ENCODE measurements around the gene GAA. TPM values are rescaled to one million over a fixed set of nuclear protein-coding genes. Genes with fewer than 3 reads are reported as not detected.

The GAA gene
- polyA plus RNA-seq, 4 donors: 35.5 to 71.0 (median 42.4) TPM

- no peak for DNase-seq (ENCODE audit: low read depth in 4 of 4, low spot score in 3 of 4)
These were observed 1.5 kb downstream of the GAA start for GRCh38 chr17:80102664-80103448.

- no peak for DNase-seq (ENCODE audit: low read depth in 4 of 4, low spot score in 3 of 4)
These were observed 2.2 kb downstream of the GAA start for GRCh38 chr17:80103449-80104085.

DNA sequence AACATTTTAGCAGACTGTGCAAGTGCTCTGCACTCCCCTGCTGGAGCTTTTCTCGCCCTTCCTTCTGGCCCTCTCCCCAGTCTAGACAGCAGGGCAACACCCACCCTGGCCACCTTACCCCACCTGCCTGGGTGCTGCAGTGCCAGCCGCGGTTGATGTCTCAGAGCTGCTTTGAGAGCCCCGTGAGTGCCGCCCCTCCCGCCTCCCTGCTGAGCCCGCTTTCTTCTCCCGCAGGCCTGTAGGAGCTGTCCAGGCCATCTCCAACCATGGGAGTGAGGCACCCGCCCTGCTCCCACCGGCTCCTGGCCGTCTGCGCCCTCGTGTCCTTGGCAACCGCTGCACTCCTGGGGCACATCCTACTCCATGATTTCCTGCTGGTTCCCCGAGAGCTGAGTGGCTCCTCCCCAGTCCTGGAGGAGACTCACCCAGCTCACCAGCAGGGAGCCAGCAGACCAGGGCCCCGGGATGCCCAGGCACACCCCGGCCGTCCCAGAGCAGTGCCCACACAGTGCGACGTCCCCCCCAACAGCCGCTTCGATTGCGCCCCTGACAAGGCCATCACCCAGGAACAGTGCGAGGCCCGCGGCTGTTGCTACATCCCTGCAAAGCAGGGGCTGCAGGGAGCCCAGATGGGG is 3.1 kb downstream of the GAA start:
- no peak for DNase-seq (ENCODE audit: low read depth in 4 of 4, low spot score in 3 of 4)

DNA sequence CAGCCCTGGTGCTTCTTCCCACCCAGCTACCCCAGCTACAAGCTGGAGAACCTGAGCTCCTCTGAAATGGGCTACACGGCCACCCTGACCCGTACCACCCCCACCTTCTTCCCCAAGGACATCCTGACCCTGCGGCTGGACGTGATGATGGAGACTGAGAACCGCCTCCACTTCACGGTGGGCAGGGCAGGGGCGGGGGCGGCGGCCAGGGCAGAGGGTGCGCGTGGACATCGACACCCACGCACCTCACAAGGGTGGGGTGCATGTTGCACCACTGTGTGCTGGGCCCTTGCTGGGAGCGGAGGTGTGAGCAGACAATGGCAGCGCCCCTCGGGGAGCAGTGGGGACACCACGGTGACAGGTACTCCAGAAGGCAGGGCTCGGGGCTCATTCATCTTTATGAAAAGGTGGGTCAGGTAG is 3.6 kb downstream of the GAA start:
- no peak for DNase-seq (ENCODE audit: low read depth in 4 of 4, low spot score in 3 of 4)

- DNase-seq (ENCODE audit: low read depth in 4 of 4, low spot score in 3 of 4): no peak
These were observed 4.4 kb downstream of the GAA start for GRCh38 chr17:80105762-80106161.

GRCh38 chr17:80106176-80106575 is 4.8 kb downstream of the GAA start:
- DNase-seq (ENCODE audit: low read depth in 4 of 4, low spot score in 3 of 4): no peak

- DNase-seq (ENCODE audit: low read depth in 4 of 4, low spot score in 3 of 4): no peak
These were observed 5.4 kb downstream of the GAA start for GRCh38 chr17:80106751-80107150.

- DNase-seq (ENCODE audit: low read depth in 4 of 4, low spot score in 3 of 4): no peak
These were observed 6.0 kb downstream of the GAA start for GRCh38 chr17:80107231-80108021.

DNA sequence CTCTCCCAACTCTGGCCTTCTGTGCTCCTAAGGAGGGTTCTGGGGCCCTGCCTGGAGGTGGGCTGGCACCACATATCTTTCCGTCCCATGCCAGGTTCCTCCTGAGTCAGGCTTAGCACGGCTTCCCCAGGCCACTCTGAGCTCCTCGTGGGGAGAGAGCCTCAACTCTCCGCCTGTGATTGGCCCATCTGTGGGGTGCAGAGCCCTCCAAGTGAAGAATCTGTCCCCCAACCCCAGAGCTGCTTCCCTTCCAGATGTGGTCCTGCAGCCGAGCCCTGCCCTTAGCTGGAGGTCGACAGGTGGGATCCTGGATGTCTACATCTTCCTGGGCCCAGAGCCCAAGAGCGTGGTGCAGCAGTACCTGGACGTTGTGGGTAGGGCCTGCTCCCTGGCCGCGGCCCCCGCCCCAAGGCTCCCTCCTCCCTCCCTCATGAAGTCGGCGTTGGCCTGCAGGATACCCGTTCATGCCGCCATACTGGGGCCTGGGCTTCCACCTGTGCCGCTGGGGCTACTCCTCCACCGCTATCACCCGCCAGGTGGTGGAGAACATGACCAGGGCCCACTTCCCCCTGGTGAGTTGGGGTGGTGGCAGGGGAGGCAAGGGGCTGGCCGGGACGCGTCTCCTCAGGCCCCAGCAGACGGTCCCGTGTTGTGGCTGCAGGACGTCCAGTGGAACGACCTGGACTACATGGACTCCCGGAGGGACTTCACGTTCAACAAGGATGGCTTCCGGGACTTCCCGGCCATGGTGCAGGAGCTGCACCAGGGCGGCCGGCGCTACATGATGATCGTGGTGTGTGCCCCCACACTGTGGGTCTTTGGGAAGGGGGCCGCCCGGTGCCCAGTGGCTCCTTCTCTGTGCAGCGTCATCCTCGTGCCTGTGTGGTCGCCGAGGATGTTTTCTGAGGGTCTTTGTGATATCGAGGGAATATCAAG is 6.9 kb downstream of the GAA start:
- DNase-seq (ENCODE audit: low read depth in 4 of 4, low spot score in 3 of 4): no peak

GRCh38 chr17:80109066-80109660 is 7.8 kb downstream of the GAA start:
- DNase-seq (ENCODE audit: low read depth in 4 of 4, low spot score in 3 of 4): no peak

DNA sequence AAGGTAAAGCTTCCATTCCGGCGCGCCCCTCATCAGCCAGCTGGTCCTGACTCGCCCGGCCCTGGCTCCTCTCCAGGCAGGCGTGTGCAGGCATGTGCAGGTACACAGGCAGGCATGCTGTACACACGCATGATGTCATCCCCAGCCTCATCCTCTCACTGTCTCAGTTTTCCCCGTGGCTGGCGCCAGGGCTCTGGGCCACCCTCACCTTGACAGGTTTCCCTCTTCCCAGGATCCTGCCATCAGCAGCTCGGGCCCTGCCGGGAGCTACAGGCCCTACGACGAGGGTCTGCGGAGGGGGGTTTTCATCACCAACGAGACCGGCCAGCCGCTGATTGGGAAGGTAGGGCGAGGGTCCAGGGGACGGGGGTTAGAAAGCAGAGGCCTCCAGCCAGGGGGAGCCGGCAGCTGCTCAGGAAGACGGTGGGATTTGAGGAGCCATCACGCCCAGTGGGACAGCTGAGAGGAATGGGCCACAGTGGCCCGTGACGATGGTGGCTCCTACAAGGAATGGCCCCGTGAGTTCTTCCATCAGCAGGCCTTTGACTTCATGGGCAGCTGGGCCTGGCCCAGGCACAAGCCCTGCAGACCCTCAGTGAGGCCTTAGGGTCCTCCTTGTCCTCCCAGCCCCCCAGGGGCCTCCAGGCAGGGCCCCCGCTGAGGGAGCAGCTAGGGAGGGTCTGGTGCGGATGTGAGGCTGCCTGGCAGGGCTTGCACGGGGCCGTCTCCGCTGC is 8.5 kb downstream of the GAA start:
- no peak for DNase-seq (ENCODE audit: low read depth in 4 of 4, low spot score in 3 of 4)

DNA sequence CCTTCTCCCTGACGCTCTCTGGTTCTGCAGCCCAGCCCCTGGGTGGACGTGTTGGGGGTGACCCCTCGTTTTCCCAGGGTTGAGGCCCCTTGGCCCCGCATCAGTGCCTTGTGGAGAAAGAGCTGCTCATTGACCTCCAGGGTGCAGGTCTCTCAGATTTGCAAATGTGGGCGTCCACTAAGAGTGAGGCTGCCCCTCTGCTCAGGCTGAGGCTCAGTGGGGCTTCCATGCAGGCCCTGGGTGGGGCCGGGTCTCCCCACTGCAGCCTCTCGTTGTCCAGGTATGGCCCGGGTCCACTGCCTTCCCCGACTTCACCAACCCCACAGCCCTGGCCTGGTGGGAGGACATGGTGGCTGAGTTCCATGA is 9.0 kb downstream of the GAA start:
- no peak for DNase-seq (ENCODE audit: low read depth in 4 of 4, low spot score in 3 of 4)

DNA sequence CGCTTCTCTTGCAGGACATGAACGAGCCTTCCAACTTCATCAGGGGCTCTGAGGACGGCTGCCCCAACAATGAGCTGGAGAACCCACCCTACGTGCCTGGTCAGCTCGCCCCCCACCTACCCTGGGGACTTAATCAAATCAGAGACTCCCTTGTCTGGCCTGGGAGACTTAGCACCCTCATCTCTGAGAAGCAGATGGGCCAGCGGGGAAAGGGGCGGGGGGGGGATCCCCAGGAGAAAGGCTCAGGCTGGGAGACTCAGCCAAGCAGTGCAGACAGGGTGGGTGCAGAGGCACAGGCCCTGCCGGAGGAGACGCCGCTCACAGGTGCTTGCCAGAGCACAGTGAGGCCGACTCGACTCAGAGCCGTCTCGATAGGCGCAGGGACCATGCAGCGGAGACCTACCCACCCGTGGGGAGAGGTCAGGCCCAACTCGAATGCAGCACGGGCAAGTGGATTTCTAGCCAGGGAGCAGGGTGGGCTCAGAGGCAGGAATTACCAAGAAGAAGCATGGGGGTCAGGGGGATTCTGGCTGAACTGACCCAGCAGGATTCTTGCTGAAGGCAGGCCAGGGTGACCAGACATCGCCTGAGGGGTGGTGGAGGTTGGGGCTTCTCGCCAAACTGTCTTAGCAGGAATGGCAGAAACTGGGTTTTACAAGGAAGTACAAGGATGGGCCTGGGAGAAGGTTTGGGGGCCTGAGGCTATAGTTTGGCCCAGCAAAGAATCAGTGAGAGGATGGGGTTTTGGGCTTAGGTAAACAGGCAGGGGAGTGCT is 9.7 kb downstream of the GAA start:
- no peak for DNase-seq (ENCODE audit: low read depth in 4 of 4, low spot score in 3 of 4)

GRCh38 chr17:80111702-80112470 is 10.5 kb downstream of the GAA start:
- no peak for DNase-seq (ENCODE audit: low read depth in 4 of 4, low spot score in 3 of 4)

DNA sequence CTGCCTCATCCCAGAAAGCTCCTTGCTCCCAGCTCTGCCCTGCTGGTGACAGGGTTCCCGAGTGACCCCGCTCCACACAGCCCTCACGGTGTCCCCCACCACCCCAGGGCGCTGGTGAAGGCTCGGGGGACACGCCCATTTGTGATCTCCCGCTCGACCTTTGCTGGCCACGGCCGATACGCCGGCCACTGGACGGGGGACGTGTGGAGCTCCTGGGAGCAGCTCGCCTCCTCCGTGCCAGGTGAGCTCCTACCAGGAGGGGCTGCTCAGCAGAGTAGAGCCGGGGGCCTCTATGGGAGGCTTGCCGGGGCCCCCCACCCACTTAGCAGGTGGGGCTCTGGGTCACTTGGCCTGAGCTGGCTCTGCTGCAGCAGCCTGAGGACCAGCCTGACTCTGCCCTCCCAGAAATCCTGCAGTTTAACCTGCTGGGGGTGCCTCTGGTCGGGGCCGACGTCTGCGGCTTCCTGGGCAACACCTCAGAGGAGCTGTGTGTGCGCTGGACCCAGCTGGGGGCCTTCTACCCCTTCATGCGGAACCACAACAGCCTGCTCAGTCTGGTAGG is 11.2 kb downstream of the GAA start:
- no peak for DNase-seq (ENCODE audit: low read depth in 4 of 4, low spot score in 3 of 4)

DNA sequence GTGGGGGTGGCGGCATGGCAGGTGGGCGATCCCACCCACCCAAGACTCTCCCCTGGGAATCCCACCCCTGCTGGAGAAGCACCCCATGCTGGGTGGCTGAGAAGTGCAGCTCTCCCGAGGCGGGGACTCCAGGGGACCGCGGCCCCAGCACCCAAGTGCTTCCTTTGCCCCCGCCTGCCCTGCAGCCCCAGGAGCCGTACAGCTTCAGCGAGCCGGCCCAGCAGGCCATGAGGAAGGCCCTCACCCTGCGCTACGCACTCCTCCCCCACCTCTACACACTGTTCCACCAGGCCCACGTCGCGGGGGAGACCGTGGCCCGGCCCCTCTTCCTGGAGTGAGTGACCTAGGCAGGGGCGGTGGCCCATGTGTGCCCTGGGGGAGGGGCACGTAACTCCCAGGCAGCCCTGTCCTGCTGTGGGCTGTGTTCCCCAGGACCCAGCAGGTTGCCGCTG is 11.7 kb downstream of the GAA start:
- no peak for DNase-seq (ENCODE audit: low read depth in 4 of 4, low spot score in 3 of 4)

DNA sequence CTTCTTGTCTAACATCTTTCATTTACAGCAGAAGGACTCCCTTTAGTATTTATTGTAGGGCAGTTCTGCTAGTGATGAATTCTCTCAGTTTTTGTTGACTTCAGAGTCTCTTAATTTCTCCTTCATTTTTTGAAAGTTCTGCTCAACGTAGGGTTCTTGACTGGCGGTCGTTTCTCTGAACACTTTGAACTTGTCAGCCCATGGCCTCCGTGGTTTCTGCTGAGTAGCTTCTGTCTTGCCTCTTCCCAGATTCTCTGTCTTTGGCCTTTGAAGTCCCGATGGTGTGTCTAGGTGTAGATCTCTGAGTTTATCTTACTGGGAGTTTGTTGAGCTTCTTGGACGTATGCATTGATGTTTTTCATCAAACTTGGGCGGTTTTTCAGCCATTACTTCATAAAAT is 13.4 kb downstream of the GAA start:
- DNase-seq (ENCODE audit: low read depth in 4 of 4, low spot score in 3 of 4): no peak

Measured in left renal pelvis (tissue), 4 donors.